ENCODE measurements around the gene OR2A12.
"Not testable (repeated sequence)": the region's sequence is repeated elsewhere in the genome, so short reads cannot be mapped to it uniquely, and the experiment has no call there.

OR2A12 gene

DNA sequence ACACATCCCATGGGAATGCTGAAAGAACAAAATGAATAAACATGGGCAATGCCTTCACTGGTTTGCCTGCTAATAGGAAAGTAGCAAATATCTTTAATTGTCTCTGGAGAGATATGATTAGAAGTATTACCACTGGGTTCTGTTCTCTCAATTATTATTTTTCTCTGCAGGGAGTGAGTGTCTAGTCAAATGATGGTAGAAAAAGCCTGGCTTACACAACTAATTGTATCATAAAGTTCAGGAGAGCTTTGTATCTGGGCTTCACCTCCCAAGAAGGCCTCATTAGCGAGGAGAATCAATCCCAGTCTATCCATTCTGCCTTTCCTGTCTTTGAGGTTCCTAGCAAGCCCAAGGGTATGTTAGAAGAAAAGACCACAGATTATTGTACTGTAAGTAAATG is 36.8 kb downstream of the OR2A12 start, which contains the start of gene OR2A14:
Gene OR2A14, plus strand, starts transcription at position 301 of the 400 bp plus-strand sequence. CDS start 5,937 bp downstream, outside the sequence.
- Histone ChIP-seq H3K27ac (ENCODE audit: low read depth, low read length) (no peak within 1 kb of the TSS), H3K4me1 (ENCODE audit: insufficient read depth, low read length) (no peaks in the 10 kb centered on the region), H3K4me3 (ENCODE audit: low read depth in 1 of 2, low read length in 2 of 2) (no peak within 1 kb of the TSS), H3K36me3 (ENCODE audit: insufficient read depth, low read length) (no peaks in the 10 kb centered on the region), H3K9me3 (ENCODE audit: low read length) (no peaks in the 10 kb centered on the region), H3K27me3 (ENCODE audit: control insufficient read depth in 1 of 2, insufficient read depth in 2 of 2, low read length in 2 of 2) (no peaks in the 10 kb centered on the region), H3K9ac (ENCODE audit: low read length) (no peak within 1 kb of the TSS)

DNA sequence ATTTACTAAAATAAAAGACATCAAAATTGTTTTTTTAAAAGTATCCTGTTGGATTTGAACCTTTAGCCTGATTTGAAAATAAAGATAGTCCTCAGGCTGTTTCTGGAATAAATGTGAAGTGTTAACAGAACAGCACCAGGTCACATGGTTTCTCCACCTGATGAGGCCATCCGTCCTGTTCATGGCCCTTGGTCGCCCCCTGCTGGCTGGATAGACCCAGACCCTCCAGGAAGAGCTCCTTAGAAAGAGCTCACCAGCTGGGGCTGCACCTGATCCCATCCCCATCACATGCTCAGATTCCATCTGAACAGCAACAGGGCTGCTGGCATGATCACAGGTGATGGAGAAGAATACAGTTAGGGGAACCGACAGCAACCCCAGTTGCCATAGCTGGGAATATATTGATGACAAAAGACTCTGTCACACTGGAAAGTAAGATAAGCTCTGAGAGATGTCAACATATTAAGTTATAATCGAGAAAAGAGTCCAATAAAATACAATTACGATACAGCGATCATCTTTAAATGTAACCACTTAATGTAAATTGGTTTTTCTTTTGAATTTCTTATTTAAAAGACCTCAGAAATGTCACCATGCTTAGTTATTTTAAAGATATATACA is 41.7 kb downstream of the OR2A12 start:
- Histone ChIP-seq H3K4me3 (ENCODE audit: low read depth in 1 of 2, low read length in 2 of 2) (no peak overlapping the region), H3K27me3 (ENCODE audit: control insufficient read depth in 1 of 2, insufficient read depth in 2 of 2, low read length in 2 of 2) (no peaks in the 10 kb centered on the region), H3K36me3 (ENCODE audit: insufficient read depth, low read length) (no peaks in the 10 kb centered on the region), H3K27ac (ENCODE audit: low read depth, low read length) (no peak overlapping the region), H3K9me3 (ENCODE audit: low read length) (no peaks in the 10 kb centered on the region), H3K9ac (ENCODE audit: low read length) (no peak overlapping the region), H3K4me1 (ENCODE audit: insufficient read depth, low read length) (no peaks in the 10 kb centered on the region)

GRCh38 chr7:144129601-144130000 is 43.5 kb downstream of the OR2A12 start:
- not testable (repeated sequence) for H3K9me3 ChIP-seq (ENCODE audit: low read length); H3K9ac ChIP-seq (ENCODE audit: low read length); H3K27ac ChIP-seq (ENCODE audit: low read depth, low read length); H3K4me1 ChIP-seq (ENCODE audit: insufficient read depth, low read length); H3K4me3 ChIP-seq (ENCODE audit: low read depth in 1 of 2, low read length in 2 of 2); H3K36me3 ChIP-seq (ENCODE audit: insufficient read depth, low read length); H3K27me3 ChIP-seq (ENCODE audit: control insufficient read depth in 1 of 2, insufficient read depth in 2 of 2, low read length in 2 of 2)

DNA sequence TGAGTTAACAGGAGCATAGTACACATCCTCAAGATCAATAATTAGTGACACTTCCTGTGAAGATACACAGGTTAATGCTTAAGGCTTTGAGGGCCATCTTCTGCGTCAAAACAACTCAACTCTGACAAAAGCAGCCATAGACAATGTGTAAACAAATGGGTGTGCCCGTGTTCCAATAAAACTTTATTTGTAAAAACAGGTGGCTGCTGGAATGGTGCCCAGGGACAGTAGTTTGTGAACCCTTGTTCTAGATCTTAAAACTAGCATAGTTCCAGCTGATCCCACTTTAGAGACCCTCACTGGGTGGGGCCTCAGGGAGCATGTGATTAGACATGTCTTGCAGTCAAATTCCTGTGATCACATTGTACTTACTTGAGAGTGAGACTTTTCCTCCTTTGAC is 44.7 kb downstream of the OR2A12 start:
- Histone ChIP-seq H3K9me3 (ENCODE audit: low read length) (no peaks in the 10 kb centered on the region), H3K9ac (ENCODE audit: low read length) (no peak overlapping the region), H3K27me3 (ENCODE audit: control insufficient read depth in 1 of 2, insufficient read depth in 2 of 2, low read length in 2 of 2) (no peaks in the 10 kb centered on the region), H3K4me3 (ENCODE audit: low read depth in 1 of 2, low read length in 2 of 2) (no peak overlapping the region), H3K27ac (ENCODE audit: low read depth, low read length) (no peak overlapping the region), H3K36me3 (ENCODE audit: insufficient read depth, low read length) (no peaks in the 10 kb centered on the region), H3K4me1 (ENCODE audit: insufficient read depth, low read length) (no peaks in the 10 kb centered on the region)

GRCh38 chr7:144132262-144132661 is 46.2 kb downstream of the OR2A12 start:
- Histone ChIP-seq H3K9me3 (ENCODE audit: low read length) (no peaks in the 10 kb centered on the region), H3K27ac (ENCODE audit: low read depth, low read length) (no peak overlapping the region), H3K9ac (ENCODE audit: low read length) (no peak overlapping the region), H3K4me1 (ENCODE audit: insufficient read depth, low read length) (no peaks in the 10 kb centered on the region), H3K36me3 (ENCODE audit: insufficient read depth, low read length) (no peaks in the 10 kb centered on the region), H3K27me3 (ENCODE audit: control insufficient read depth in 1 of 2, insufficient read depth in 2 of 2, low read length in 2 of 2) (no peaks in the 10 kb centered on the region), H3K4me3 (ENCODE audit: low read depth in 1 of 2, low read length in 2 of 2) (no peak overlapping the region)

DNA sequence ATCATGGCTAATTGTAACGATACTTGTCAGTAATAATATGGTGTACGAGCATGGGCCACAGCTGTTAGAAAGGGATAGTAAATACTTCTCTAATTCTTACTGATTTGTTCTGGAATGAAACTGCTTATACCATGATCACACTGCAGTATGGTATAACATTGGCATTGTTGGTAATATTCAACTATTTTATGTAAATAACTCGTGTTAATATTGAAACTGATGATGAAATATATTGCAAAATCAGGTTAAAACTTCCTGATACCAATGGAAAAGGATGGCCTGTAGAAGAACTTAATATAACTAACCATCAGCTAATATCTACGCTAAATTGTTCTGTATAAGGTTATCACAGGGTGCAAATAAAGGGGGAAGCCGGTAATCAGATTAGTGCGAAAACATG is 47.2 kb downstream of the OR2A12 start:
- H3K27me3 ChIP-seq (ENCODE audit: control insufficient read depth in 1 of 2, insufficient read depth in 2 of 2, low read length in 2 of 2) = no peaks in the 10 kb centered on the region
- no peaks in the 10 kb centered on the region for H3K9me3 ChIP-seq (ENCODE audit: low read length)
- H3K27ac ChIP-seq (ENCODE audit: low read depth, low read length) = no peak overlapping the region
- H3K4me1 ChIP-seq (ENCODE audit: insufficient read depth, low read length) = no peaks in the 10 kb centered on the region
- H3K36me3 ChIP-seq (ENCODE audit: insufficient read depth, low read length) = no peaks in the 10 kb centered on the region
- no peak overlapping the region for H3K4me3 ChIP-seq (ENCODE audit: low read depth in 1 of 2, low read length in 2 of 2)
- H3K9ac ChIP-seq (ENCODE audit: low read length) = no peak overlapping the region

DNA sequence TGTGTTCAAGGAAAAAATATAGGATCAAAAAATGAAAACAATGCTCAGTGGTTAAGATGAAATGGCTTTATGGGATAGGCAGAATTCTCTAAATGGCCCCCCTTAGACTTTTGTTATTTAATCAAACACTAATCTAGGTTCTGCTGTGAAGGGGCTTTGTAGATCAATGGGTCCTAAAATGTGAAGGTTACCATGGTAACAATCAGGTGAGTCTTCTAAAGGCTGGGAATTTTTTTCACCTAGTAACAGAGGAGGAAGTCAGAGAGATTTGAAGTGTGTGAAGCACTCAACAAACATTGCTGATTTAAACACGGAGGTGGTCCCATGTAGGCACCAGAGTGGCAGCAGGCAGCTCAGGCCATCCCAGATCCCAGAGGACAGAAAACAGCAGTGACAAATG is 48.0 kb downstream of the OR2A12 start:
- Histone ChIP-seq H3K9ac (ENCODE audit: low read length) (no peak overlapping the region), H3K27ac (ENCODE audit: low read depth, low read length) (no peak overlapping the region), H3K4me1 (ENCODE audit: insufficient read depth, low read length) (no peaks in the 10 kb centered on the region), H3K9me3 (ENCODE audit: low read length) (no peaks in the 10 kb centered on the region), H3K27me3 (ENCODE audit: control insufficient read depth in 1 of 2, insufficient read depth in 2 of 2, low read length in 2 of 2) (no peaks in the 10 kb centered on the region), H3K4me3 (ENCODE audit: low read depth in 1 of 2, low read length in 2 of 2) (no peak overlapping the region), H3K36me3 (ENCODE audit: insufficient read depth, low read length) (no peaks in the 10 kb centered on the region)

- Histone ChIP-seq H3K27me3 (ENCODE audit: control insufficient read depth in 1 of 2, insufficient read depth in 2 of 2, low read length in 2 of 2) (no peaks in the 10 kb centered on the region), H3K9me3 (ENCODE audit: low read length) (no peaks in the 10 kb centered on the region), H3K9ac (ENCODE audit: low read length) (no peak overlapping the region), H3K27ac (ENCODE audit: low read depth, low read length) (no peak overlapping the region), H3K4me1 (ENCODE audit: insufficient read depth, low read length) (no peaks in the 10 kb centered on the region), H3K36me3 (ENCODE audit: insufficient read depth, low read length) (no peaks in the 10 kb centered on the region), H3K4me3 (ENCODE audit: low read depth in 1 of 2, low read length in 2 of 2) (no peak overlapping the region)
These were observed 51.4 kb downstream of the OR2A12 start for GRCh38 chr7:144137501-144137900.

- no peak overlapping the region for H3K9ac ChIP-seq (ENCODE audit: low read length)
- no peaks in the 10 kb centered on the region for H3K9me3 ChIP-seq (ENCODE audit: low read length)
- H3K27ac ChIP-seq (ENCODE audit: low read depth, low read length) = no peak overlapping the region
- H3K36me3 ChIP-seq (ENCODE audit: insufficient read depth, low read length) = no peaks in the 10 kb centered on the region
- H3K4me3 ChIP-seq (ENCODE audit: low read depth in 1 of 2, low read length in 2 of 2) = no peak overlapping the region
- no peaks in the 10 kb centered on the region for H3K27me3 ChIP-seq (ENCODE audit: control insufficient read depth in 1 of 2, insufficient read depth in 2 of 2, low read length in 2 of 2)
- H3K4me1 ChIP-seq (ENCODE audit: insufficient read depth, low read length) = no peaks in the 10 kb centered on the region
These were observed 56.1 kb downstream of the OR2A12 start for GRCh38 chr7:144142187-144142586.

DNA sequence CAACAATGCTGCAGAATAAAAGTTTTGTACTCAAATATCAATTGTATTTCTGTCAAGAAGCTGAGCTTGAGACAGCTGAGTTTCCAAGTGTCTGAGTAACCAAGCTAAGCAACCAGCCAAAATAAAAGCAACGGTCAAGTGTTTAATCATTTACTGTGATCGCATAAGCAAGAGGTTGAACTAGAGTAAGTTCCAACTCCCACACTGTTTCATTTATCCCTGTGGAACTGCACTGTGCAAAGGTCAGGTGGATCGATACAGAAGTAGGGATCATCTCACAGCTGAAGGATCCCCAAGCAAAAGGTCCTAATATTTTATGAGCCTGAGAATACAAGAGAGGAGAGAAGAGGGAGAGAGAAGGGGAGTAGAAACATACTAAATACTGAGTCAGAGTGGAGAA is 58.3 kb downstream of the OR2A12 start:
- Histone ChIP-seq H3K27ac (ENCODE audit: low read depth, low read length) (no peak overlapping the region), H3K4me3 (ENCODE audit: low read depth in 1 of 2, low read length in 2 of 2) (no peak overlapping the region), H3K4me1 (ENCODE audit: insufficient read depth, low read length) (no peaks in the 10 kb centered on the region)

DNA sequence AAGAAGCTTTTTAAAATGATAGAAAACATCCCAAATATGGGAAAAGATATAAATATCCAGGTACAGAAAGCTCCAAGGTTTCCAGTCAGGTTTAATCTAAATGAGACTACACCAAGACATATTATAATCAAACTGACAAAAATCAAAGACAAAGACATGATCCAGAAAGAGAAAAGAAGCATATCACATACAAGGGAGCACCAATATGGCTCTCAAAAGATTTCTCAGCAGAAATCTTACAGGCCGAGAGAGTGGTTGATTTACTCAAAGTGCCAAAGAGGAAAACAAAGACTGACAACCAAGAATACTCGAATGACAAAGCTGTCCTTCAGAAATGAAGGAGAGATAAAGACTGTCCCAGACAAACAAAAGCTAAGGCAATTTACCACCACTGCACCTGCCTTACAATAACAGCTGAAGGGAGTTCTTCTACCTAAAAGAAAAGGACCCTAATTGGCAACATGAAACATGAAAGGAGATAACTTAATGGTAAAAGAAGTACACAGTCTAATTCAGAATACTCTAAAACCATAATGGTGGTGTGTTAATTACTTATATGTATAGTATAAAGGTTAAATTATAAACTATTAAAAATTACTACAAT is 62.2 kb downstream of the OR2A12 start:
- Histone ChIP-seq H3K36me3 (ENCODE audit: insufficient read depth, low read length) (no peaks in the 10 kb centered on the region), H3K27me3 (ENCODE audit: control insufficient read depth in 1 of 2, insufficient read depth in 2 of 2, low read length in 2 of 2) (no peaks in the 10 kb centered on the region), H3K9me3 (ENCODE audit: low read length) (no peaks in the 10 kb centered on the region)

More for the DNA sequence above, 58.3 kb downstream of the OR2A12 start:
- H3K36me3 ChIP-seq (ENCODE audit: insufficient read depth, low read length) = no peaks in the 10 kb centered on the region
- H3K9ac ChIP-seq (ENCODE audit: low read length) = no peak overlapping the region
- H3K9me3 ChIP-seq (ENCODE audit: low read length) = no peaks in the 10 kb centered on the region
- no peaks in the 10 kb centered on the region for H3K27me3 ChIP-seq (ENCODE audit: control insufficient read depth in 1 of 2, insufficient read depth in 2 of 2, low read length in 2 of 2)

More for the DNA sequence above, 62.2 kb downstream of the OR2A12 start:
- Histone ChIP-seq H3K4me3 (ENCODE audit: low read depth in 1 of 2, low read length in 2 of 2) (no peak overlapping the region), H3K27ac (ENCODE audit: low read depth, low read length) (no peak overlapping the region), H3K9ac (ENCODE audit: low read length) (no peak overlapping the region), H3K4me1 (ENCODE audit: insufficient read depth, low read length) (no peaks in the 10 kb centered on the region)

All from muscle layer of colon (tissue), 2 donors.